Gastroesophageal sphincter (tissue), 3 donors: ENCODE results near the gene RBM7.

Source experiments
- EP300 ChIP-seq: sonication (generic); formaldehyde crosslinking; IDR thresholded peaks from one replicate; pipeline ENCODE4 v1.6.1; 2017; ENCODE audit warnings: antibody characterized with exemption, mild to moderate bottlenecking
- POLR2A ChIP-seq, 2 donors: fragments of 450-650 bp; IDR thresholded peaks; one replicate each; pipeline ENCODE4 v1.6.1; 2017; ENCODE audit warnings: antibody characterized with exemption in 2 of 2, mild to moderate bottlenecking in 2 of 2, moderate library complexity in 1 of 2
- TF ChIP-seq, protein P1 (sequence below), 4 experiments: fragments of 200-600 bp in 2 of 4; fragments of 450-650 bp in 2 of 4; sonication (generic) in 1 of 4; IDR thresholded peaks; one replicate each; pipeline ENCODE4 v1.5.1; 2017 to 2019; ENCODE audit warnings: antibody characterized with exemption in 4 of 4, mild to moderate bottlenecking in 2 of 4, moderate library complexity in 2 of 4

DNA sequence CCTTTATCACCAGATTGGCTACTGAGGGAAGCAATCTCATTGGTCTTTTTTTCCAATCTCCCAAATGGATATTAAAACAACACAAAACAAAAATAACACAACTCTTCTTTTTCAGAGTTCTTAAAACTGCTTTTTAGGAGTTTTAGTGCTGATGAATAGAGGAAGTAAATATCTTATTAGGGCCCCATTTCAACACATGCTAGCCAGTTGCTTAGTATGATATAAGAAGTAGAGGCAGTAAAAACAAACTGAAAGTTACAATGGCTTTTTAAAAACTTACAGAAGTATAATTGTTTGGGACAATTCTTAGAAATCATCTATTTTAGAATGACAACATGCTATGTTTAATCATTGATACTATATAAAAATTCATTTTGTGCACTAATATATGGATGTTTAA, 3.5 kb upstream of the RBM7 start:
- no peak for TF ChIP-seq POLR2A (IDR thresholded peaks at IDR 0.05)
- TF ChIP-seq, protein P1, sequence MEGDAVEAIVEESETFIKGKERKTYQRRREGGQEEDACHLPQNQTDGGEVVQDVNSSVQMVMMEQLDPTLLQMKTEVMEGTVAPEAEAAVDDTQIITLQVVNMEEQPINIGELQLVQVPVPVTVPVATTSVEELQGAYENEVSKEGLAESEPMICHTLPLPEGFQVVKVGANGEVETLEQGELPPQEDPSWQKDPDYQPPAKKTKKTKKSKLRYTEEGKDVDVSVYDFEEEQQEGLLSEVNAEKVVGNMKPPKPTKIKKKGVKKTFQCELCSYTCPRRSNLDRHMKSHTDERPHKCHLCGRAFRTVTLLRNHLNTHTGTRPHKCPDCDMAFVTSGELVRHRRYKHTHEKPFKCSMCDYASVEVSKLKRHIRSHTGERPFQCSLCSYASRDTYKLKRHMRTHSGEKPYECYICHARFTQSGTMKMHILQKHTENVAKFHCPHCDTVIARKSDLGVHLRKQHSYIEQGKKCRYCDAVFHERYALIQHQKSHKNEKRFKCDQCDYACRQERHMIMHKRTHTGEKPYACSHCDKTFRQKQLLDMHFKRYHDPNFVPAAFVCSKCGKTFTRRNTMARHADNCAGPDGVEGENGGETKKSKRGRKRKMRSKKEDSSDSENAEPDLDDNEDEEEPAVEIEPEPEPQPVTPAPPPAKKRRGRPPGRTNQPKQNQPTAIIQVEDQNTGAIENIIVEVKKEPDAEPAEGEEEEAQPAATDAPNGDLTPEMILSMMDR (IDR thresholded peaks at IDR 0.05), result no peak
- TF ChIP-seq EP300, result no peak
